ENCODE results near the gene GALC.

DNA sequence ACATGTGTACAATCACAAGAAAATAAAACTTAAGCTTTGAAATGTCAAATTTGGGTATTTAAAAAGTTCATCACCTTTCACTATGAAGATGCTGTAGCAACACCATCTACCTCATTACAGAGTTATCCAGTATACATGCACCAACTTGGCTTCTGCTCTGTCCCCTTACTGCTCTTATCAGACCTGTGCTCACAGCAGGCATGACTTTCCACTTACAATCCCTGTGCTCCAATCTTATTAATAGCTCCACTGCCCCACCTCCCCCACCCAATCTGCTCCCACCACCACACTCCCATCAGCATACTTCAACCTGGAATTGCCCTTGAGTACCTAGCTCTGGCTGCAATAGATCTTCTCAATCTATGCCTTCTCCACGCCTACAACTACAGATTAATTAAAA, 13.3 kb downstream of the GALC start:
- TF ChIP-seq, protein P1, sequence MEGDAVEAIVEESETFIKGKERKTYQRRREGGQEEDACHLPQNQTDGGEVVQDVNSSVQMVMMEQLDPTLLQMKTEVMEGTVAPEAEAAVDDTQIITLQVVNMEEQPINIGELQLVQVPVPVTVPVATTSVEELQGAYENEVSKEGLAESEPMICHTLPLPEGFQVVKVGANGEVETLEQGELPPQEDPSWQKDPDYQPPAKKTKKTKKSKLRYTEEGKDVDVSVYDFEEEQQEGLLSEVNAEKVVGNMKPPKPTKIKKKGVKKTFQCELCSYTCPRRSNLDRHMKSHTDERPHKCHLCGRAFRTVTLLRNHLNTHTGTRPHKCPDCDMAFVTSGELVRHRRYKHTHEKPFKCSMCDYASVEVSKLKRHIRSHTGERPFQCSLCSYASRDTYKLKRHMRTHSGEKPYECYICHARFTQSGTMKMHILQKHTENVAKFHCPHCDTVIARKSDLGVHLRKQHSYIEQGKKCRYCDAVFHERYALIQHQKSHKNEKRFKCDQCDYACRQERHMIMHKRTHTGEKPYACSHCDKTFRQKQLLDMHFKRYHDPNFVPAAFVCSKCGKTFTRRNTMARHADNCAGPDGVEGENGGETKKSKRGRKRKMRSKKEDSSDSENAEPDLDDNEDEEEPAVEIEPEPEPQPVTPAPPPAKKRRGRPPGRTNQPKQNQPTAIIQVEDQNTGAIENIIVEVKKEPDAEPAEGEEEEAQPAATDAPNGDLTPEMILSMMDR (conservative IDR thresholded peaks at IDR 0.05; ENCODE audit: low read length): no peak
- TF ChIP-seq EZH2phosphoT487 (IDR thresholded peaks at IDR 0.05; ENCODE audit: borderline replicate concordance): no peak
